PC-3 (cell line): ENCODE measurements around the gene HAPLN2. TPM values are rescaled to one million over a fixed set of nuclear protein-coding genes. Genes with fewer than 3 reads are reported as not detected.
A peak's percentile ranks its signal among the peaks of the same experiment; 100 is the strongest.

Source experiments
- ATAC-seq: fragments of 200-7000 bp; cut with Tn5 transposase; 2 replicates; pipeline ENCODE4 v1.9.1; 2020; ENCODE audit warnings: mild to moderate bottlenecking, moderate library complexity
- BruUV-seq: library from RNA; stranded (reverse); fragments of 400-500 nt; replicated peaks from 2 replicates; lab custom pipeline; 2021; lab: Mats Ljungman, UMichigan
- CTCF ChIA-PET: fragments of 300-600 bp; sonication (Branson Sonifier 250); formaldehyde crosslinking; loops from one replicate; lab custom pipeline; 2022; ENCODE audit warnings: antibody characterized with exemption; lab: Charles Lee
- POLR2A ChIA-PET: fragments of 300-600 bp; sonication (Branson Sonifier 250); formaldehyde crosslinking; loops from one replicate; lab custom pipeline; 2022; ENCODE audit warnings: antibody characterized with exemption; ENCODE audit not compliant: unreplicated experiment; lab: Charles Lee
- DNase-seq: peaks from one replicate; pipeline ENCODE4 v3.0.0-alpha.2; 2015
- H2AFZ ChIP-seq: fragments of 300-600 bp; sonication (generic); 2 replicates; pipeline ENCODE4 v1.6.0; 2016; ENCODE audit warnings: antibody characterized with exemption, low read length
- H3F3A ChIP-seq: fragments of 300-600 bp; sonication (generic); one replicate; pipeline ENCODE4 v1.6.0; 2017; ENCODE audit warnings: antibody characterized with exemption, low read length, control low read depth, mild to moderate bottlenecking; ENCODE audit not compliant: unreplicated experiment
- H3K27ac ChIP-seq: fragments of 300-600 bp; sonication (generic); 2 replicates; pipeline ENCODE4 v1.5.1; 2016; ENCODE audit warnings: mild to moderate bottlenecking, low read length
- H3K27me3 ChIP-seq: fragments of 300-600 bp; sonication (generic); 2 replicates; pipeline ENCODE4 v1.6.1; 2016; ENCODE audit warnings: low read length, mixed read lengths
- H3K36me3 ChIP-seq: fragments of 300-600 bp; sonication (generic); 2 replicates; pipeline ENCODE4 v1.6.1; 2016; ENCODE audit warnings: low read depth, mixed run types, low read length, mixed read lengths
- H3K4me1 ChIP-seq: fragments of 300-600 bp; sonication (generic); 2 replicates; pipeline ENCODE4 v1.5.1; 2016; ENCODE audit warnings: low read length; ENCODE audit not compliant: insufficient read depth
- H3K4me2 ChIP-seq: fragments of 300-600 bp; sonication (generic); 2 replicates; pipeline ENCODE4 v1.6.0; 2016; ENCODE audit warnings: low read length
- H3K4me3 ChIP-seq: fragments of 300-600 bp; sonication (generic); 2 replicates; pipeline ENCODE4 v1.5.1; 2016; ENCODE audit warnings: mild to moderate bottlenecking, low read length, mixed read lengths
- H3K79me2 ChIP-seq: fragments of 300-600 bp; sonication (generic); 2 replicates; pipeline ENCODE4 v1.6.1; 2017; ENCODE audit warnings: low read length, mixed read lengths
- H3K9ac ChIP-seq: fragments of 300-600 bp; sonication (generic); 2 replicates; pipeline ENCODE4 v1.6.0; 2016; ENCODE audit warnings: mild to moderate bottlenecking, low read length
- H3K9me2 ChIP-seq: fragments of 300-600 bp; sonication (generic); replicated peaks from 2 replicates; pipeline ENCODE4 v1.6.1; 2016; ENCODE audit warnings: mixed run types, low read length, mixed read lengths
- H3K9me3 ChIP-seq: fragments of 300-600 bp; sonication (generic); 2 replicates; pipeline ENCODE4 v1.6.1; 2016; ENCODE audit warnings: low read length, mixed read lengths
- H4K20me1 ChIP-seq: fragments of 300-600 bp; sonication (generic); 2 replicates; pipeline ENCODE4 v1.6.1; 2016; ENCODE audit warnings: low read length, mixed read lengths
- EZH2 ChIP-seq: fragments of 300-600 bp; sonication (generic); IDR thresholded peaks from one replicate; pipeline ENCODE4 v1.6.1; 2017; ENCODE audit warnings: antibody characterized with exemption, mild to moderate bottlenecking, low read length; ENCODE audit not compliant: unreplicated experiment
- EZH2phosphoT487 ChIP-seq: fragments of 300-600 bp; sonication (generic); IDR thresholded peaks from 2 replicates; pipeline ENCODE4 v1.6.1; 2018; ENCODE audit warnings: mild to moderate bottlenecking, antibody characterized with exemption, low read length, borderline replicate concordance
- intact Hi-C: fragments of 100-400 bp; cut with micrococcal nuclease; formaldehyde crosslinking; loops from 2 replicates; pipeline ENCODE4 v1.9.0; 2023
- total RNA-seq: library from RNA; depleted of rRNA; stranded (reverse); fragments of >200 nt; gene quantifications from 2 replicates; pipeline ENCODE4 v1.2.3, GENCODE V29; 2014
- TF ChIP-seq, protein P1 (sequence below): fragments of 300-600 bp; sonication (generic); conservative IDR thresholded peaks from 2 replicates; pipeline ENCODE4 v1.5.1; 2017; ENCODE audit warnings: antibody characterized with exemption, low read depth, mild to moderate bottlenecking, low read length

HAPLN2 gene
- total RNA-seq, 1 experiment from 2014 or later, result 1.1 TPM

DNA sequence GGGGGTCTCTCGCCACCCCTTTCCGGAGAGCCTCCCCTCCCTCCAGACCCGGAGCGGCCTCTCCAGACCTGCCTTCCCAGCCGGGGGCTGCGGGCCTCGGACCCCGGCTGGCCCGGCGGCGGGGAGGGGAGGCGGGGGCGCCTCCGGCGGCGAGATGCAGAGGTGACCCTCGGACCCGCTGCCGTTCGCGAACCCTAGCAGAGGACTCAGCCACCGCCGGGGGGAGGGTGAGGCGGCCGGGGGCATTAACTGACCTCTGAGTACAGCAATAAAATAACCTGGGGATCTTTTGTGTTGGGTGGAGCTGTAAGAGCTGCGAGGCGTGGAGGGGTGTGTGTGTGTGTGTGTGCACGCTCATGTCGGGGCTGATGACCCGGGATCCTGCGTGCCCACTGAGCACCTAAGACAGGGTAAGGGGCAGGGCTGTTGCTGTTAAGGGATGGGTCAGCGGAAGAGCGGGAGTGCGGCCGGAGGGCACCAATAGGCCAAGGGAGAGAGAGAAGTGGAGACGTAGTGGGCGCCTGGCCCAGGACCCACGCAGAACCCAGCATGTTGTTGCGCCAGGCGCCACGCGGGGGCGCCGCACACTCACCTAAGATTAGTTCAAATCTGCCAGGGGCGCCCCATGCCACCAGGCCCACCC, 6.3 kb downstream of the HAPLN2 start:
- intact Hi-C loops, result no loop called here
- Histone ChIP-seq H3K36me3 (no peaks in the 10 kb centered on the region), H2AFZ (no peak overlapping the region; the same call in 1 of the 2 replicates), H4K20me1 (no peaks in the 10 kb centered on the region), H3K4me2 (peak overlapping the region; percentile 66), H3K27ac (no peak overlapping the region), H3K9me3 (no peaks in the 10 kb centered on the region), H3K9ac (no peak overlapping the region), H3F3A (no peaks in the 10 kb centered on the region), H3K4me1 (0 out of 2 replicates have a peak, but pooled peaks cover 6% of the 10 kb centered on the region), H3K9me2 (no peaks in the 10 kb centered on the region), H3K27me3 (peaks cover 26% of the 10 kb centered on the region), H3K4me3 (peak overlapping the region; percentile 36; the same call in 1 of the 2 replicates), H3K79me2 (no peaks in the 10 kb centered on the region)
- DNase-seq (peak; percentile 68), ATAC-seq (peak; percentile 60)
- POLR2A ChIA-PET, result no interaction called here
- BruUV-seq, result no TSS peak
- CTCF ChIA-PET, result interaction anchor here (0.7 kb wide), 1 partner anchor 30 kb away, joined by 3 read pairs; no protein-coding TSS in a partner anchor
- TF ChIP-seq, protein P1, sequence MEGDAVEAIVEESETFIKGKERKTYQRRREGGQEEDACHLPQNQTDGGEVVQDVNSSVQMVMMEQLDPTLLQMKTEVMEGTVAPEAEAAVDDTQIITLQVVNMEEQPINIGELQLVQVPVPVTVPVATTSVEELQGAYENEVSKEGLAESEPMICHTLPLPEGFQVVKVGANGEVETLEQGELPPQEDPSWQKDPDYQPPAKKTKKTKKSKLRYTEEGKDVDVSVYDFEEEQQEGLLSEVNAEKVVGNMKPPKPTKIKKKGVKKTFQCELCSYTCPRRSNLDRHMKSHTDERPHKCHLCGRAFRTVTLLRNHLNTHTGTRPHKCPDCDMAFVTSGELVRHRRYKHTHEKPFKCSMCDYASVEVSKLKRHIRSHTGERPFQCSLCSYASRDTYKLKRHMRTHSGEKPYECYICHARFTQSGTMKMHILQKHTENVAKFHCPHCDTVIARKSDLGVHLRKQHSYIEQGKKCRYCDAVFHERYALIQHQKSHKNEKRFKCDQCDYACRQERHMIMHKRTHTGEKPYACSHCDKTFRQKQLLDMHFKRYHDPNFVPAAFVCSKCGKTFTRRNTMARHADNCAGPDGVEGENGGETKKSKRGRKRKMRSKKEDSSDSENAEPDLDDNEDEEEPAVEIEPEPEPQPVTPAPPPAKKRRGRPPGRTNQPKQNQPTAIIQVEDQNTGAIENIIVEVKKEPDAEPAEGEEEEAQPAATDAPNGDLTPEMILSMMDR, result peak; percentile 94
- peak; percentile 52; the same call in 1 of the 2 replicates for TF ChIP-seq EZH2phosphoT487
- TF ChIP-seq EZH2, result peak; percentile 80

DNA sequence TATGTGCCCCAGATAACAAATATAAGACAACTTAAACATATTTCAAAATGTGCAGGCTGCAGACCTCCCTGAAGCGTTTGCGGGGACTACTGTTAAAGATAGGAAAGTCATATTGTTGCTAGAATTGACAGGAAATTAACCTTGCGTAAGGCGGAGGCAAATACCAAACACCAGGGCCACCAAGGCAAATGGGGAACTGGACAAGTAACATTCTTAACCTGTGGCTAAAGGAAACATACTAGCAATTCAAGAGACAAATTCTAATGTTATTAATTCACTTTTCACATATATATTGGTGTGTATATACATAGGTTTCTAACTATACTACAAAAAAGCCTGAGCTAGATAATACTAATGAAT, 6.8 kb downstream of the HAPLN2 start:
- H3K9me3 ChIP-seq, result no peaks in the 10 kb centered on the region
- BruUV-seq, result no TSS peak
- no peak for DNase-seq
- peaks cover 24% of the 10 kb centered on the region for H3K27me3 ChIP-seq
- intact Hi-C loops, result no loop called here
- H3K9me2 ChIP-seq, result no peaks in the 10 kb centered on the region
- H4K20me1 ChIP-seq, result no peaks in the 10 kb centered on the region
- 0 out of 2 replicates have a peak, but pooled peaks cover 6% of the 10 kb centered on the region for H3K4me1 ChIP-seq
- H3K4me3 ChIP-seq, result no peak overlapping the region
- no peak overlapping the region for H3K9ac ChIP-seq
- no peak overlapping the region for H3K4me2 ChIP-seq
- CTCF ChIA-PET, result interaction anchor here (0.7 to 0.9 kb wide), 2 partner anchors 23 to 29 kb away, joined by 3 read pairs; no protein-coding TSS in a partner anchor
- H3K36me3 ChIP-seq, result no peaks in the 10 kb centered on the region
- H3K27ac ChIP-seq, result no peak overlapping the region
- H3F3A ChIP-seq, result no peaks in the 10 kb centered on the region
- H3K79me2 ChIP-seq, result no peaks in the 10 kb centered on the region
- no peak for ATAC-seq
- TF ChIP-seq, protein P1, result no peak
- TF ChIP-seq EZH2phosphoT487 (no peak), EZH2 (no peak)
- no peak overlapping the region for H2AFZ ChIP-seq
- POLR2A ChIA-PET, result no interaction called here
